ENCODE results near the gene STPG2.
"Not testable (repeated sequence)": the region's sequence is repeated elsewhere in the genome, so short reads cannot be mapped to it uniquely, and the experiment has no call there.

Gene STPG2

GRCh38 chr4:97953171-97953941, 189.9 kb downstream of the STPG2 start:
- in situ Hi-C loops (cut with MboI; ENCODE audit: low sequenced_read_pairs), result no loop called here

GRCh38 chr4:97952763-97953162, 190.5 kb downstream of the STPG2 start:
- in situ Hi-C loops (cut with MboI; ENCODE audit: low sequenced_read_pairs), result no loop called here

GRCh38 chr4:97950836-97951235, 192.4 kb downstream of the STPG2 start:
- in situ Hi-C loops (cut with MboI; ENCODE audit: low sequenced_read_pairs), result no loop called here

- in situ Hi-C loops (cut with MboI; ENCODE audit: low sequenced_read_pairs), result no loop called here
Measured at GRCh38 chr4:97942951-97943350, 200.3 kb downstream of the STPG2 start.

GRCh38 chr4:97942137-97942536, 201.1 kb downstream of the STPG2 start:
- in situ Hi-C loops (cut with MboI; ENCODE audit: low sequenced_read_pairs), result no loop called here

GRCh38 chr4:97938141-97938540, 205.1 kb downstream of the STPG2 start:
- in situ Hi-C loops (cut with MboI; ENCODE audit: low sequenced_read_pairs), result no loop called here

GRCh38 chr4:97924341-97924958, 218.8 kb downstream of the STPG2 start:
- in situ Hi-C loops (cut with MboI; ENCODE audit: low sequenced_read_pairs), result no loop called here

GRCh38 chr4:97923096-97923495, 220.2 kb downstream of the STPG2 start:
- in situ Hi-C loops (cut with MboI; ENCODE audit: low sequenced_read_pairs), result no loop called here

GRCh38 chr4:97917115-97917514, 226.2 kb downstream of the STPG2 start:
- in situ Hi-C loops (cut with MboI; ENCODE audit: low sequenced_read_pairs), result no loop called here

- in situ Hi-C loops (cut with MboI; ENCODE audit: low sequenced_read_pairs), result no loop called here
Measured at GRCh38 chr4:97912156-97912555, 231.1 kb downstream of the STPG2 start.

GRCh38 chr4:97911236-97911906, 231.9 kb downstream of the STPG2 start:
- in situ Hi-C loops (cut with MboI; ENCODE audit: low sequenced_read_pairs), result no loop called here

GRCh38 chr4:97910005-97910404, 233.3 kb downstream of the STPG2 start:
- in situ Hi-C loops (cut with MboI; ENCODE audit: low sequenced_read_pairs), result no loop called here

GRCh38 chr4:97903436-97904189, 239.7 kb downstream of the STPG2 start:
- in situ Hi-C loops (cut with MboI; ENCODE audit: low sequenced_read_pairs), result not testable (repeated sequence)

GRCh38 chr4:97900229-97900628, 243.0 kb downstream of the STPG2 start:
- in situ Hi-C loops (cut with MboI; ENCODE audit: low sequenced_read_pairs), result no loop called here

GRCh38 chr4:97892592-97893266, 250.5 kb downstream of the STPG2 start:
- in situ Hi-C loops (cut with MboI; ENCODE audit: low sequenced_read_pairs), result no loop called here

GRCh38 chr4:97879942-97880341, 263.3 kb downstream of the STPG2 start:
- in situ Hi-C loops (cut with MboI; ENCODE audit: low sequenced_read_pairs), result no loop called here

GRCh38 chr4:97868097-97868496, 275.2 kb downstream of the STPG2 start:
- in situ Hi-C loops (cut with MboI; ENCODE audit: low sequenced_read_pairs), result no loop called here

GRCh38 chr4:97867557-97868091, 275.7 kb downstream of the STPG2 start:
- in situ Hi-C loops (cut with MboI; ENCODE audit: low sequenced_read_pairs), result no loop called here

GRCh38 chr4:97866821-97867556, 276.3 kb downstream of the STPG2 start:
- in situ Hi-C loops (cut with MboI; ENCODE audit: low sequenced_read_pairs), result no loop called here

- in situ Hi-C loops (cut with MboI; ENCODE audit: low sequenced_read_pairs), result no loop called here
Measured at GRCh38 chr4:97851115-97851514, 292.2 kb downstream of the STPG2 start.

All from HL-60/S4 (cell line).